ENCODE measurements around the gene CASZ1. TPM values are rescaled to one million over a fixed set of nuclear protein-coding genes. Genes with fewer than 3 reads are reported as not detected.

CASZ1 gene
- total and polyA plus RNA-seq, 10 of the 15 experiments (the other 5 are each of a cell fraction or from before 2014, with no cell fraction given) = 0.52 to 9.8 (median 3.7) TPM

DNA sequence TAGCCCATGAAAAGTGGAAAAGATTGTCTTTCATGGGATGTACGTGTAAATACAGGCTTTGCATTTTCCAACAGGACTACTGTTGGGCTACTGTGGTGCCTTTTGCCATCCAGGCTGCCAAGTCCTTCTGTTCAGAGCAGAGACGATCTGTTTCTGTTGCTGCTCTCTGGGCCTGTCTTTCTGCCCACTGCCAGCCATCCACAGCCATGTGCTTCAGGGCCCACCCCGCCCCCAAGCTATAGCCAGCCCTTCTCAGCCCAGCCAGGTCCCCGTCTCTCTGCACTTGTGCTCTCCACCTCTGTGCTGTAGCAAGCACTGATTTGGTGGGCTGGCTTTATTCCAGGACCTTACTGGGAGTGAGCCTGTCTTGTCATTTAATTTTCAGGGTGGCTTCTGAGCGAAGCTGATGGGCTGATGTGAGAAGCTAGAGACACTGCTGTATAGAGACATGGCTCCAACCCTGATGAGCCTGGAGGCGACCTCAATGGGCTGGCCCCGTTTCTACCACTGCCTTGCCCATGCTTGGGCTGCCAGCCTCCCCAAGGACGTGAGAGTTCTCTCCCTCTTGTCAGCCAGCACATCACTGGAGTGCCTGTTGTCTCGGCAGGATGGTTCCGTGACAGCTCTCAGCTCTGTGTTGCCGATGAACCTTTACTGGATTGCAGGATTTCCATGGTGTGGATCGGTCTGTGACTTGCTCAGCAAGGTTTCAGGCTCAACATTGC is 183.8 kb downstream of the CASZ1 start (continued):
- no peak for TF ChIP-seq TAF1 (IDR thresholded peaks at IDR 0.05; ENCODE audit: borderline replicate concordance, low read depth, low read length)

DNA sequence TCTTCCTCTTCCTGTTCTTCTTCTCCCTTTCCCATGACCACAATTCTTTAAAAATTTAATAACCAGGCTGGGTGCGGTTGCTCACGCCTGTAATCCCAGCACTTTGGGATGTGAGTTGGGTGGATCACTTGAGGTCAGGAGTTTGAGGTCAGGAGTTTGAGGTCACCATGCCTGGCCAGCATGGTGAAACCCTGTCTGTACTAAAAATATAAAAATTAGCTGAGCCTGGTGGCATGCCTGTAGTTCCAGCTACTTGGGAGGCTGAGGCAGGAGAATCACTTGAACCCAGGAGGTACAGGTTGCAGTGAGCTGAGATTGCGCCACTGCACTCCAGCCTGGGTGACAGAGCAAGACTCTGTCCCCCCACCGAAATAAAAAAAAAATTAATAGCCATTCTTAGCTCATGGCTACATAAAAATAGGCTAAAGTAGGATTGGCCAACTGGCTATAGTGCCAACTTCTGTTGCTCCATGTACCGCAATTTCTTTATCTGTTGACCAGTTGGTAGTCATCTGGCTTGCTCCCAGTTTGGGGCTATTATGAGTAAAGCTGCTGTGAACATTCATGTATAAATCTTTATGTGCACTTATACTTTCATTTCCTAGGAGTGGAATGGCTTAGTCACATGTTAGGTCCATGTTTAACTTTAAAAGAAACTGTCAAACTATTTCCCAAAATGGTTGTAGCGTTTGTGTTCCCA is 185.4 kb downstream of the CASZ1 start:
- SMC1A ChIA-PET (ENCODE audit: uncharacterized antibody, unreplicated experiment) = interaction anchor here (0.7 to 1.5 kb wide), 2 partner anchors 15 to 97 kb away, joined by 3 to 4 read pairs; no protein-coding TSS in a partner anchor
- Histone ChIP-seq H3K9ac (ENCODE audit: control insufficient read depth, insufficient read depth, low read length) (no peak overlapping the region), H3K4me3 (no peak overlapping the region), H3K36me3 (ENCODE audit: control insufficient read depth in 2 of 2, insufficient read depth in 2 of 2, low read length in 1 of 2) (peaks cover 2 to 5% of the 10 kb centered on the region in 2 experiments; a peak in 1 of 4 replicates), H4K20me1 (ENCODE audit: control insufficient read depth, insufficient read depth) (no peaks in the 10 kb centered on the region), H3K27ac (ENCODE audit: control insufficient read depth, insufficient read depth) (no peak overlapping the region), H3K9me3 (replicated peaks; ENCODE audit: control insufficient read depth, insufficient read depth, low read length) (no peaks in the 10 kb centered on the region), H3K4me1 (ENCODE audit: control insufficient read depth, insufficient read depth, low read length) (no peaks in the 10 kb centered on the region), H3K27me3 (replicated peaks in 1 of 2; ENCODE audit: control insufficient read depth in 2 of 2, insufficient read depth in 2 of 2, low read length in 1 of 2) (no peaks in the 10 kb centered on the region), H3K79me2 (ENCODE audit: control insufficient read depth, insufficient read depth, low read length) (no peaks in the 10 kb centered on the region), H3K4me2 (ENCODE audit: control insufficient read depth, insufficient read depth) (no peak overlapping the region), H2AFZ (ENCODE audit: control insufficient read depth, low read depth, low read length) (no peak overlapping the region)
- POLR2A ChIA-PET = interaction anchor here (0.7 kb wide), 1 partner anchor 28 kb away, joined by 4 read pairs; no protein-coding TSS in a partner anchor
- no peak for DNase-seq (ENCODE audit: low read depth, low spot score)
- intact Hi-C loops (cut with micrococcal nuclease; ENCODE audit: unreplicated experiment) (no loop called here), in situ Hi-C loops (cut with MboI) (no loop called here)
- no TSS peak for BruUV-seq (replicated peaks)
- WGBS (ENCODE audit: insufficient coverage, insufficient replicate concordance, low lambda C conversion rate, missing lambda C conversion rate) = 89% methylated on average over 6 of the region's 6 CpGs
- RAD21 ChIA-PET (ENCODE audit: unreplicated experiment) = no interaction called here
- no peak for ATAC-seq
- FAIRE-seq = no peak
- CTCF ChIA-PET = no interaction called here
- TF ChIP-seq POU2F2 (IDR thresholded peaks at IDR 0.05; ENCODE audit: borderline replicate concordance, low read depth, low read length) (no peak), WRNIP1 (IDR thresholded peaks at IDR 0.05; ENCODE audit: borderline replicate concordance, low read depth, low read length) (no peak), HDGF (IDR thresholded peaks at IDR 0.05) (no peak), TCF3 (IDR thresholded peaks at IDR 0.05; ENCODE audit: borderline replicate concordance, insufficient read depth, low read depth, low read length) (no peak), NBN (IDR thresholded peaks at IDR 0.05) (no peak), DPF2 (IDR thresholded peaks at IDR 0.05) (no peak), IKZF2 (IDR thresholded peaks at IDR 0.05) (no peak), ATF7 (IDR thresholded peaks at IDR 0.05; ENCODE audit: low read depth) (no peak), RUNX3 (IDR thresholded peaks at IDR 0.05; ENCODE audit: low read length) (no peak), SMARCA5 (IDR thresholded peaks at IDR 0.05) (no peak), SMAD5 (IDR thresholded peaks at IDR 0.05; ENCODE audit: low read depth) (no peak), POLR2A (IDR thresholded peaks at IDR 0.05; ENCODE audit: low read depth, low read length) (no peak), ETV6 (conservative IDR thresholded peaks at IDR 0.05 in 1 of 2, IDR thresholded peaks at IDR 0.05 in 1 of 2; ENCODE audit: borderline replicate concordance in 1 of 2, low read depth in 1 of 2) (no peak)
- TF ChIP-seq, protein P1, sequence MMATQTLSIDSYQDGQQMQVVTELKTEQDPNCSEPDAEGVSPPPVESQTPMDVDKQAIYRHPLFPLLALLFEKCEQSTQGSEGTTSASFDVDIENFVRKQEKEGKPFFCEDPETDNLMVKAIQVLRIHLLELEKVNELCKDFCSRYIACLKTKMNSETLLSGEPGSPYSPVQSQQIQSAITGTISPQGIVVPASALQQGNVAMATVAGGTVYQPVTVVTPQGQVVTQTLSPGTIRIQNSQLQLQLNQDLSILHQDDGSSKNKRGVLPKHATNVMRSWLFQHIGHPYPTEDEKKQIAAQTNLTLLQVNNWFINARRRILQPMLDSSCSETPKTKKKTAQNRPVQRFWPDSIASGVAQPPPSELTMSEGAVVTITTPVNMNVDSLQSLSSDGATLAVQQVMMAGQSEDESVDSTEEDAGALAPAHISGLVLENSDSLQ (IDR thresholded peaks at IDR 0.05) = no peak
- TF ChIP-seq, protein P2, sequence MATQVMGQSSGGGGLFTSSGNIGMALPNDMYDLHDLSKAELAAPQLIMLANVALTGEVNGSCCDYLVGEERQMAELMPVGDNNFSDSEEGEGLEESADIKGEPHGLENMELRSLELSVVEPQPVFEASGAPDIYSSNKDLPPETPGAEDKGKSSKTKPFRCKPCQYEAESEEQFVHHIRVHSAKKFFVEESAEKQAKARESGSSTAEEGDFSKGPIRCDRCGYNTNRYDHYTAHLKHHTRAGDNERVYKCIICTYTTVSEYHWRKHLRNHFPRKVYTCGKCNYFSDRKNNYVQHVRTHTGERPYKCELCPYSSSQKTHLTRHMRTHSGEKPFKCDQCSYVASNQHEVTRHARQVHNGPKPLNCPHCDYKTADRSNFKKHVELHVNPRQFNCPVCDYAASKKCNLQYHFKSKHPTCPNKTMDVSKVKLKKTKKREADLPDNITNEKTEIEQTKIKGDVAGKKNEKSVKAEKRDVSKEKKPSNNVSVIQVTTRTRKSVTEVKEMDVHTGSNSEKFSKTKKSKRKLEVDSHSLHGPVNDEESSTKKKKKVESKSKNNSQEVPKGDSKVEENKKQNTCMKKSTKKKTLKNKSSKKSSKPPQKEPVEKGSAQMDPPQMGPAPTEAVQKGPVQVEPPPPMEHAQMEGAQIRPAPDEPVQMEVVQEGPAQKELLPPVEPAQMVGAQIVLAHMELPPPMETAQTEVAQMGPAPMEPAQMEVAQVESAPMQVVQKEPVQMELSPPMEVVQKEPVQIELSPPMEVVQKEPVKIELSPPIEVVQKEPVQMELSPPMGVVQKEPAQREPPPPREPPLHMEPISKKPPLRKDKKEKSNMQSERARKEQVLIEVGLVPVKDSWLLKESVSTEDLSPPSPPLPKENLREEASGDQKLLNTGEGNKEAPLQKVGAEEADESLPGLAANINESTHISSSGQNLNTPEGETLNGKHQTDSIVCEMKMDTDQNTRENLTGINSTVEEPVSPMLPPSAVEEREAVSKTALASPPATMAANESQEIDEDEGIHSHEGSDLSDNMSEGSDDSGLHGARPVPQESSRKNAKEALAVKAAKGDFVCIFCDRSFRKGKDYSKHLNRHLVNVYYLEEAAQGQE (IDR thresholded peaks at IDR 0.05; ENCODE audit: low read depth, low read length) = no peak
- TF ChIP-seq, protein P3, sequence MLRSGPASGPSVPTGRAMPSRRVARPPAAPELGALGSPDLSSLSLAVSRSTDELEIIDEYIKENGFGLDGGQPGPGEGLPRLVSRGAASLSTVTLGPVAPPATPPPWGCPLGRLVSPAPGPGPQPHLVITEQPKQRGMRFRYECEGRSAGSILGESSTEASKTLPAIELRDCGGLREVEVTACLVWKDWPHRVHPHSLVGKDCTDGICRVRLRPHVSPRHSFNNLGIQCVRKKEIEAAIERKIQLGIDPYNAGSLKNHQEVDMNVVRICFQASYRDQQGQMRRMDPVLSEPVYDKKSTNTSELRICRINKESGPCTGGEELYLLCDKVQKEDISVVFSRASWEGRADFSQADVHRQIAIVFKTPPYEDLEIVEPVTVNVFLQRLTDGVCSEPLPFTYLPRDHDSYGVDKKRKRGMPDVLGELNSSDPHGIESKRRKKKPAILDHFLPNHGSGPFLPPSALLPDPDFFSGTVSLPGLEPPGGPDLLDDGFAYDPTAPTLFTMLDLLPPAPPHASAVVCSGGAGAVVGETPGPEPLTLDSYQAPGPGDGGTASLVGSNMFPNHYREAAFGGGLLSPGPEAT (IDR thresholded peaks at IDR 0.05; ENCODE audit: low read depth) = no peak
